ENCODE data around the gene GYPC. TPM values are rescaled to one million over a fixed set of nuclear protein-coding genes. Genes with fewer than 3 reads are reported as not detected.

GYPC gene
- total RNA-seq, 3 donors from 2014 or later, result 6.3 to 67.8 (median 14.3) TPM

DNA sequence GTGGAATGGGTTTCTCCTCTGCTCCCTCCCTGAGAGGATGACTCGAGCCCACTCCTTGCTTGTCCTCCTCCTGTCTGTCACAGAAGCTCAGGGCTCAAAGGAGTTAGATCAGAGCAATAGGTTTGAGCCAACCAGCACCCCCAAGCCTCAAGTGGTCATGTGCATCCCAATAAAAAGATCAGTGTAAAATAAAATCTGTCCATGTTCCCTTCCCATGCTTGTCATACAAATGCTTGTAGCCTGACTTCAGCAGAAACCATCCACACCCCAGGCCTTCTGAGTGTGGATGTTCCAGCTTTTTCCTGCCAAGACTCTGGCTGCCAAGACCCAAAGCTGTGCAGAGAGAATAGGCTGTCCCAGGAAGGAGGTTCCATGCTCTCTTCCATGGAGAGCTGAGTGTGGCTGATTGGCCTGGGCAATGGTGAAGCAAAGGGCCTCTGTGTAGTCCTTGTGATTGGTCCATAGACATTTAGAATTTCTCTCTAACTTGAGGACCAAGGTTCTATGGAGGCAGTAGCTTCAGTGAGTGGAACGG lies 67.4 kb downstream of the GYPC start:
- Histone ChIP-seq H3K4me3 (no peak overlapping the region), H3K4me1 (ENCODE audit: low read depth) (no peaks in the 10 kb centered on the region), H3K36me3 (ENCODE audit: low read depth) (no peaks in the 10 kb centered on the region), H3K9me3 (no peaks in the 10 kb centered on the region)
- no peak for ATAC-seq
- intact Hi-C loops (cut with DNase I, micrococcal nuclease), result no loop called here
- DNase-seq, result no peak
- TF ChIP-seq, protein P1, sequence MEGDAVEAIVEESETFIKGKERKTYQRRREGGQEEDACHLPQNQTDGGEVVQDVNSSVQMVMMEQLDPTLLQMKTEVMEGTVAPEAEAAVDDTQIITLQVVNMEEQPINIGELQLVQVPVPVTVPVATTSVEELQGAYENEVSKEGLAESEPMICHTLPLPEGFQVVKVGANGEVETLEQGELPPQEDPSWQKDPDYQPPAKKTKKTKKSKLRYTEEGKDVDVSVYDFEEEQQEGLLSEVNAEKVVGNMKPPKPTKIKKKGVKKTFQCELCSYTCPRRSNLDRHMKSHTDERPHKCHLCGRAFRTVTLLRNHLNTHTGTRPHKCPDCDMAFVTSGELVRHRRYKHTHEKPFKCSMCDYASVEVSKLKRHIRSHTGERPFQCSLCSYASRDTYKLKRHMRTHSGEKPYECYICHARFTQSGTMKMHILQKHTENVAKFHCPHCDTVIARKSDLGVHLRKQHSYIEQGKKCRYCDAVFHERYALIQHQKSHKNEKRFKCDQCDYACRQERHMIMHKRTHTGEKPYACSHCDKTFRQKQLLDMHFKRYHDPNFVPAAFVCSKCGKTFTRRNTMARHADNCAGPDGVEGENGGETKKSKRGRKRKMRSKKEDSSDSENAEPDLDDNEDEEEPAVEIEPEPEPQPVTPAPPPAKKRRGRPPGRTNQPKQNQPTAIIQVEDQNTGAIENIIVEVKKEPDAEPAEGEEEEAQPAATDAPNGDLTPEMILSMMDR (IDR thresholded peaks at IDR 0.05), result no peak

DNA sequence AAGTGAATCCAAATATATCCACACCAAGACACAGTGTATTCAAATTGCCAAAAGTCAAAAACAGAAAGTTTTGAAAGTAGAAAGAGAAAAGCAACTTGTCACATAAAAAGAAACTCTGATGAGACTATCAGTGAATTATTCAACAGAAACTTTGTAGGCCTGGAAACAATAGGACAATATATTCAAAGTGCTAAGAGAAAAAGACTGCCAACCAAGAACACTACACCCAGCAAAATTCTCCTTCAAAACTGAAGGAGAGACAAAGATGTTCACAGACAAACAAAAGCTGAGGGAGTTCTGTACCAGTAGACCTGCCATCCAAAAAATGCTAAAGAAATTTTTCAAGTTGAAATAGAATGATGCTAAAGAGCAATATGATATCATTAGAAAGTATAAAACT lies 69.6 kb downstream of the GYPC start:
- intact Hi-C loops (cut with DNase I, micrococcal nuclease), result no loop called here
- no peak for ATAC-seq
- Histone ChIP-seq H3K36me3 (ENCODE audit: low read depth) (no peaks in the 10 kb centered on the region), H3K4me3 (no peak overlapping the region), H3K4me1 (ENCODE audit: low read depth) (no peaks in the 10 kb centered on the region), H3K9me3 (no peaks in the 10 kb centered on the region)
- DNase-seq, result no peak
- TF ChIP-seq, protein P1 (IDR thresholded peaks at IDR 0.05), result no peak

DNA sequence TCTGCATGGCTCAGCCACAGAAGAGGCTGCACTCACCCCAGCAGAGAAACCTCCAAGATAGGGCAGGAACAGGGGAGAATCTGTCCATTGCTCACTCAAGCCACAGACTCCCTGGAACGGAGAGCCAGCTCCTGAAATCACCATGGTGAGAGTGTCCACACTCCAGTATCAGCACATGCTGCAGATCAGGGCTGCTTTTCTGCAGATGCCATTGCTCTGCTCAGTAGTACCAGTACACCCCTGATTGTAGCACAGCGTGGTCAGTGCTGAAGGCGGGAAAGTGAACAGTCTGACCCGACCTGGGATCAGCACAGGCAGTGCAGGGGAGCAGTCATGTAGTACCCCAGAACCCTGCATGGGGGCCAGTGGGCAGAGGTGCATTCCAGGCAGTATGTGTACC lies 73.9 kb downstream of the GYPC start:
- H3K4me3 ChIP-seq, result no peak overlapping the region
- ATAC-seq, result no peak
- H3K4me1 ChIP-seq (ENCODE audit: low read depth), result no peaks in the 10 kb centered on the region
- H3K36me3 ChIP-seq (ENCODE audit: low read depth), result no peaks in the 10 kb centered on the region
- no peaks in the 10 kb centered on the region for H3K9me3 ChIP-seq
- DNase-seq, result no peak
- intact Hi-C loops (cut with DNase I, micrococcal nuclease), result no loop called here
- TF ChIP-seq, protein P1 (IDR thresholded peaks at IDR 0.05), result no peak

DNA sequence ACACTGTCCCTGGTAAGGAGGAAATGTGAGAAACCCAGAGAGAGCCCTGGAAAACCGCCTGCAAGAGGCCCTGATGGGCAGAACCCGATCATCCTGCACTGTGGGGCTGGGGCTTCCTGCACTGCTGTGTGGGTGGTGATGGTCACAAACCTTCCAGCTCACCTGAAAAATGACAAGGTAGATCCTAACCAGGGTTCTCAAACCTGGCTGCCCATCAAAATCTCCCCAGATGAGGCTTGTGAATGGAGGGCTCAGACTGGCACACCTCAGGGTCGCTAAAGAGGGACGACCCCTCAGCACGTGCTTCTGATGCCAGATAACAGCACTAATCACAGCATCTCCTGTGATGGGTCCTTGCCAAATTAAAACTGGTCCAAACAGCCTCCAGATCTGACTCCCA lies 74.7 kb downstream of the GYPC start:
- no peaks in the 10 kb centered on the region for H3K9me3 ChIP-seq
- TF ChIP-seq, protein P1 (IDR thresholded peaks at IDR 0.05), result no peak
- no peaks in the 10 kb centered on the region for H3K4me1 ChIP-seq (ENCODE audit: low read depth)
- DNase-seq (no peak), ATAC-seq (no peak)
- H3K36me3 ChIP-seq (ENCODE audit: low read depth), result no peaks in the 10 kb centered on the region
- no peak overlapping the region for H3K4me3 ChIP-seq
- intact Hi-C loops (cut with DNase I, micrococcal nuclease), result no loop called here

DNA sequence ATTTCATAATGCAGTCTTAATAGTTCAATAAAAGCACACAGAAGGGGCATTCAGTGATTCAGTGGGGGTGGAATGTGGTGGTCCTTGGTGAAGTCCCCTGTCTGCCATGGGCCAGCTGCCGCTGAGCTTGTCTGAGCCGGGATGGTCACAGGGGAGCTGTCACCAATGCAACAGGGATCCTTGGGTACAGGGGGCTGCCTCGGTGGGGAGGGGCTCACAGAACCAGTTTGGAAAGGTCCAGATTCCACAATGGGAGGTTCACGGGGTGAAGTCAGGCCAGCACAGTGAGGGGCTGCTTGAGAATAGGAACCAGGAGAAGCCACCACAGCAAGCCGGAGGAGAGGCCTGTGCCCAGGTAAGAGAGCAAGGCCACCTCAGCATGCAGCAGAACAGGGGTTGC lies 75.4 kb downstream of the GYPC start:
- H3K4me1 ChIP-seq (ENCODE audit: low read depth), result no peaks in the 10 kb centered on the region
- DNase-seq (no peak), ATAC-seq (no peak)
- intact Hi-C loops (cut with DNase I, micrococcal nuclease), result no loop called here
- H3K4me3 ChIP-seq, result no peak overlapping the region
- H3K9me3 ChIP-seq, result no peaks in the 10 kb centered on the region
- no peaks in the 10 kb centered on the region for H3K36me3 ChIP-seq (ENCODE audit: low read depth)
- TF ChIP-seq, protein P1 (IDR thresholded peaks at IDR 0.05), result no peak

DNA sequence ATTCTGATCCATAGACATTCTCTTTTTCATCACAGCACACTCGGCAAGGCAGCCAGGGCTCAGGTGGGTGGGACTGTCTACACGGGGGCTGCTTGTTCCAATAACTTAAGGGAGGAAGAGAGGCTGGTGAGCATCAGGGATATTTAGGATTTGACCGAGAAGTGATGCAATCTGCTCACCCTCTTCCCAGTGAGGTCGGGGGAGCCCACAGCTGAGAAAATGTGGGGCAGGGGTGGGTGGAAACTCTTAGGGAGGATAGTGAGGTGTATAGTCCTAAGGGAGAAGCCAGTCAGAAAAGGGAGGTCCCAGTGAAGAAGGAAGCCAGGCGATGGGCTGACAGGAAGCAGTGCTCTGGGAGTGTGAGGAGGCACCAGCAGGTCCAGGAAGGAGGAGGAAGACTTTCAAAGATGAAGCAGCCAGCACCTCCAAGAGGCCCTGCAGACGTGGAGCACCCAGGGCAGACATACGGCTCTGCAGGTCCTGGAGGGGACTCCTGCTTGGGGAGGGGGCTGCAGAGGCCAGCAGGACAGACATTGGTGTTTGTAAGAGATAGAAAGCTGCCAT lies 76.8 kb downstream of the GYPC start:
- no peak for ATAC-seq
- H3K9me3 ChIP-seq, result no peaks in the 10 kb centered on the region
- H3K4me1 ChIP-seq (ENCODE audit: low read depth), result no peaks in the 10 kb centered on the region
- TF ChIP-seq, protein P1 (IDR thresholded peaks at IDR 0.05), result no peak
- no peaks in the 10 kb centered on the region for H3K36me3 ChIP-seq (ENCODE audit: low read depth)
- intact Hi-C loops (cut with DNase I, micrococcal nuclease), result no loop called here
- DNase-seq, result no peak
- H3K4me3 ChIP-seq, result no peak overlapping the region
